Myocyte (in vitro differentiated cells): ENCODE data around the gene AP5Z1. TPM values are rescaled to one million over a fixed set of nuclear protein-coding genes. Genes with fewer than 3 reads are reported as not detected.
A peak's percentile ranks its signal among the peaks of the same experiment; 100 is the strongest.

Experiments used
- DNase-seq: peaks from one replicate; pipeline ENCODE4 v3.0.0-alpha.2; 2012; ENCODE audit warnings: low read depth
- total RNA-seq: library from RNA; depleted of rRNA; stranded (reverse); fragments of >200 nt; gene quantifications from 2 replicates; pipeline ENCODE4 v1.2.3, GENCODE V29; 2014

The AP5Z1 gene
- total RNA-seq, 1 donor from 2014 or later: 41.8 TPM

GRCh38 chr7:4819560-4820404 is 44.4 kb downstream of the AP5Z1 start:
- DNase-seq: peak; percentile 6

- DNase-seq: no peak
These were observed 45.1 kb downstream of the AP5Z1 start for GRCh38 chr7:4820405-4820966.

- no peak for DNase-seq
These were observed 45.6 kb downstream of the AP5Z1 start for GRCh38 chr7:4820967-4821471.

GRCh38 chr7:4822677-4823076 is 47.3 kb downstream of the AP5Z1 start:
- no peak for DNase-seq

GRCh38 chr7:4823441-4824119 is 48.2 kb downstream of the AP5Z1 start:
- no peak for DNase-seq

DNA sequence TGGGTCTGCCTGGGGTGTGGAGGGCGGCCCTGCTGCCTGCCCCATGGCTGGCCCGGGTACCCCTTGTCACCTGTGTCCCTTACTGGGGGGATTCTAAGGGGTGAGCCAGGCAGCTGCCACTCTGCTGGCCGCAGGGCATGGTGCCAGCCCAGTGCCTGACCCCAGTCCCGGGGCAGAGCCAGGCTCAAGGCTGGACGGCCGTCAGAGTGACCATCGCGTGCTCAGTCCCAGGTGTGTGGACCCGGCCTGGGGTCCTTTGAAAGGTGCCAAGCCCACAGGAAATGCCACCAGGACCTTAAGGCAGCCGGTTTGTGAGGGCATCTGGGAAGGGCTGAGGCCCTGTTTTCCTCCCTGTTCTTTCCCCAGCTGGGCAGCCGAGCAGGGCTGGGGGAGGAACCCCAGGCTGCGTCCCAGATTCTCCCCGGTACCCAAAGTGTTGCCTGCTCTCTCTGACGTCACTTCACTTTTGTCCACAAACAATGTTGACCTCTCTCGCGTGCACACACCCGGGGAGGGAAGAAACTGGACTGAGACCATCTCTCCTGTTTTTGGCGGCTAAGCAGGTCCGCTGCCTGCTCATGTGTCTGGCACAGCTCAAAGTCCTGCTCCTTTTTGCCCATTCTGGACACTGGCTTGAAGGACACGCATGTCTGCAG is 48.8 kb downstream of the AP5Z1 start:
- no peak for DNase-seq

DNA sequence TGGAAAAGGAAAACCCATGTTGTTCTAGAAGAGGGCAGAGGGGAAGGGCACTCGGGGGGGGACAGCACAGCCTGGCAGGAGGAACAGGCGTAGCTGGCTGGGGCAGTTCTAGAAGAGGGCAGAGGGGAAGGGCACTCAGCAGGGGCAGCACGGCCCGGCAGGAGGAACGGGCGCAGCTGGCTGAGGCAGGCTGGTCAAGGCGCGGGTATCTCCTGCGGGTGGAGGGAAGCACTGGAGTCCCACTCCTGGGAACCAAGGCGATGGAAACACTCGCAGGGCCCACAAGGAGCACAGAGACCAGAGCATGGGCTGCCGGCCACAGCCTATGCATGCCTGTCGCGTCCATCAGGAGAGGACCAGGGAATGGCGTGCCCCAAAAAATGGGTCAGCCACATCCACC is 49.7 kb downstream of the AP5Z1 start:
- no peak for DNase-seq

GRCh38 chr7:4828720-4829383 is 53.4 kb downstream of the AP5Z1 start:
- no peak for DNase-seq

DNA sequence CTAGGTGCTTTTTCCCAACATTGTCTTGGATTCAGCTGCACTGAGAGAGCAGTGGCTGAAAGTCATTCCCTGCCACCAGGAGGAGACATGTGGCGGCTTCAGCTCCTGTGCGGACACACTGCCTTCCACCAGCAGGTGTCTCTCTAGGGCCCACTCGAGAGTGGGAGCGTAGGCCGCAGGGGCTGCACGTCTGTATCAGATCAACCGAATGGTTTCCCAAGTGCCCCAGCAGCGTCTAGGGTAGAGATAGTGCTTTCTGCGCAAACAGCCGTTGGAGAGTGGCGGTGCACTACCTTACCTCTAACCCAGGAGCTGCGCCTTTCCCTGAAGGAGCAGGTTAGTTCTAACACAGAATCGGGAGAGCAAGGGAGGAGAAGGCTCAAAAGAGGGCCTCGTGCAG is 54.8 kb downstream of the AP5Z1 start:
- DNase-seq: peak; percentile 11

- no peak for DNase-seq
These were observed 56.5 kb downstream of the AP5Z1 start for GRCh38 chr7:4831723-4832495.

DNA sequence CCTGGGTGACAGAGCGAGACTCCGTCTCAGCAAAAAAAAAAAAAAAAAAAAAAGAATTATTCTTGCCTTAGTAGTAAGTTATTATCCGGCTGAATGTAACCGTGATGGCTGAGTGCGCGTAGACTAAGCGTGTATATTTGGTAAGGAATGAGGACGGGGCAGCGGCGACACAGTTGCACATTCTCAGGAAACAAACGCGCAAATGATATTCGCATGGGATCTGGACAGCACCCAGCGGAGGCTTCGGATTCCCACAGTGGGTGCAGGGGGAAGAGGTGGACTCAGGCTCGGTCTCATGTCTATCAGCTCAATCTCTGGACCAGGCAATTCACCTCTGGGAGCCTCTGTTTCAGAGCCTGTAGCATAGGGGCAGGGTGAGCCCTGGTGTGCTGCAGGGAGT is 57.3 kb downstream of the AP5Z1 start:
- DNase-seq: no peak

DNA sequence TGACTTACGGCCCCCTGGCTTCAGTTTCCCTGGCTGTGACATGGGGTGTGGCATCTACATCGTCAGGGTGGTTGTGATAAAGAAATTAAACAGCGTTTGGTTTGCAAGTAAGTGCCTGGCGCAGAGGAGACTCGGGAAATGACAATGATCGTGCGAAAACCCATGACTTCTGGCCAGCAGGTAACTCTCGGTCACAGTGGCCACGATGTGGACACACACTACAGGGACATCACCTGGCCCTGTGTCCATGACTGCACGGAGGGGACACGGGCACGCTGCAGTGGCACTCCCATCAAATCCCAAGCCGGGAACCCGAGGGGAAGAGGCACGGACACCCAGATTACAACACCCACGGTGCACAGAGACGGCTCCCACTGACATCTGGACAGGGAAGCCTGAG is 57.8 kb downstream of the AP5Z1 start:
- no peak for DNase-seq

- no peak for DNase-seq
These were observed 58.5 kb downstream of the AP5Z1 start for GRCh38 chr7:4833691-4834600.

DNA sequence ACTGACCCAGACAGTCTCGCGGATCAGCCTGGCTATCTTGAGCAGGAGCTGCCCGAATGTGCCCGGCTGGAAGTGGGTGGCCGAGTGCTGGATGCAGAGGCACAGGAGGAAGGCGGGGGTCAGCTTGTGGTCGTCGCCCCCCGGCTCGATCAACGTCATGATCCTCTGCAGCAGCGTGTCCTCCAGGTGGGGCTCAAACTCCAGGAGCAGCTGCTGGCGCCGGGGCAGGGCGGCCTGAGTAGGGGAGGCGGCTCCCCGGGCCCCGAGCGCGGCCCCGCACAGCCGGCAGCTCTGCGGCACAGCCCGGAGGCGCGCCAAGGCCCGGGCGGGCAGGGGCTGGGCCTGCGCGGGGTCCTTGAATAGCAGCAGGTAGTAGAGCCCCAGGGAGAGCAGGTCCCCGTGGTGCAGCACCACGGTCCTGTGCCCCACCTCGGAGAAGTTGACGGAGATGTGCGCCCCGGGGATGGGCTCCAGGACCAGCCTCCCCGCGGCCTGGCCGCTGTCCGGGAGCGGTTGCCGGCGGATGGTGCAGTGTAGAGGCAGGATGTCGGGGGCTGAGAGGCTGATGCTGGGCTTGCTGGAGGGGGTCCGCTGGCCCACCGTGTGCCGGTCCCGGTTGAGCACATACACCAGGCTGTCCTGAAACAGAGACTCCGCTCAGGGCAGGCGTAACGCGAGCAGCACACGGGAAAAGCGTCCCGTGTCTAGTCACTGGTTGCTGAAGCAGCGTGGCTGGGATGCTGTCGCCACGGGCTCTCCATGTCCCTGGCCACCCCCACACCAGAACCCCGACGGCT is 59.4 kb downstream of the AP5Z1 start:
- DNase-seq: no peak

DNA sequence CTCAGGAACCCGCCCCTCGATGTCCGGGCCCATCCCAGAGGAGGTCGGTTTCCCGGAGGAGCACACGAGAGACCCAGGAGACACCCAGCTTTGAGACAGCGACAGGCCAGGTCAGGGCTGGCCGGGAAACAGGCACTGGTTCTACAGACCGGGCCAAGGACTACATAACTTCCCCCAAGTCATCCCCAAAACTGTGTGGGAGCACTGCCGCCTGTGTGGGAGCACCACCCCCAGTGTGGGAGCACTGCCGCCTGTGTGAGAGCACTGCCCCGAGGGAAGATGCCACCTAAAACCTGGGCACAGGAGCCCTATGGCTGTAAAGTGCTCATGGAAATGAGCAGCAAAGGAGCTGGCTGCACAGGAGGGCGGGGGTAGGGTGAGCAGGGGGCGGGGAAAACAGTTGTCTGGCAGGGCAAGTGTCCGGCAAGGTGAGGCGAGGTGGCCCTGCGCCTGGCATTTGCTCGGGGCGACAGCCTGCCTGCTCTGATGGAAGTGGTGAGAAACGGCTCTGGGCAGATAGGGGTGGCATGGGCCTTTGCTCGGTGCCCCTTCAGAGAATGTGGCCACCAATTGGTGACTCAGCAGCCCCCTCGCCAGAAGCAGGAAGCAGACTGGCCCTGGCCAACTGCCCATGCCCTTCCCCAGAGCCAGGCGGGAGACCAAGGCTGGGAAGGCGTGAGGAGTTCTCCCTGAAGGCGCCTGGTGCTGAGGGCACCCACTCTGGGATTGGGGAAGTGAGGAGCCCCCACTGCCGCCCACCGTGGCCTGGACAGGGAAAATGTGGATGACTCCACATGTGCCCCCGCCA is 60.2 kb downstream of the AP5Z1 start:
- no peak for DNase-seq

- DNase-seq: no peak
These were observed 60.8 kb downstream of the AP5Z1 start for GRCh38 chr7:4836206-4836661.

- peak; percentile 21 for DNase-seq
These were observed 61.8 kb downstream of the AP5Z1 start for GRCh38 chr7:4837041-4837802.
